Retinal pigment epithelial cell (primary cell): ENCODE data around the gene TMEM144.

Experiments
- DNase-seq: peaks from one replicate; pipeline ENCODE4 v3.0.0-alpha.2; 2010; ENCODE audit warnings: low read depth
- H3K4me3 ChIP-seq: 2 replicates; pipeline ENCODE4 v1.5.1; 2011; ENCODE audit warnings: mild to moderate bottlenecking, low read length, control low read depth, moderate library complexity
- CTCF ChIP-seq: conservative IDR thresholded peaks from 2 replicates; pipeline ENCODE4 v1.5.1; 2011; ENCODE audit warnings: low read depth, low read length, control low read depth, inconsistent platforms

TMEM144 gene

DNA sequence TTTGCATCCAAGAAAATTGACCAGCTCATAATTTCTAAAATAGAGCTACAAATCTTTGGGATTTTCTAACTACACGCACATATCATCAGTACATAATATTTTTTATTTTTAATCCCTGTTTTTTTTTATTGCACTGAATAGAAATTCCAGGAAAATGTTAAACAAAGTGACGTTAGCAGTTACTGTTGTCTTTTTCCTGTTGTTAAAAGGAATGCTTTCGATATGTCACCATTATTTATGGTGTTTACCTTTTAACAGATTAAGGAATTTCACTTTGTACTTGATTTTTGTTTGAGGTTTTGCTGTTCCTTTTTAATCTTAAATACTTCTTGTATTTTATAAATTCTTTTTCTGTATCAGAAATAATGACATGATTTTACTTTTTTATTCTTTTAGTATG lies 89.7 kb downstream of the TMEM144 start:
- H3K4me3 ChIP-seq, result no peak overlapping the region
- no peak for TF ChIP-seq CTCF

GRCh38 chr4:158302076-158302866 lies 92.0 kb downstream of the TMEM144 start:
- no peak overlapping the region for H3K4me3 ChIP-seq
- no peak for DNase-seq
- TF ChIP-seq CTCF, result no peak

More for the DNA sequence above, 89.7 kb downstream of the TMEM144 start:
- no peak for DNase-seq

DNA sequence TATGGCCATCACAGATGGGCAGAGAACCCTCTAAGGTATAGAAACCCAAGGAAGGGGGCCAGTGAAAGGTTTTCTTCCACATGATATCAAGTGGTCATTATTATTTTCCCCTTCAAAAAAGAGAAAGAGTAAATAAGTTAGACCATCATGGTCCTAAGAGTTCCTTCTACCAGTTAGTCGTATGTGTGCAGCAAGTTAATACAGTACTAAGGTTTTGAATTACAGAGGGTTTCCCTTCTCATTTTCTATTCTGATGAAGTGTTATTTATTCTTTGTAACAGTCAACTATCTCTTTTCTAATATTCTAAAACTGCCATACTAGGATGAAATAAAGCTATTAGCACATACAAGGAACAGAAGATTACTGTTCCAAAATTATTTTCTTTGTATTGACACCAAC lies 94.4 kb downstream of the TMEM144 start:
- H3K4me3 ChIP-seq, result no peak overlapping the region
- TF ChIP-seq CTCF, result no peak

More for the DNA sequence above, 94.4 kb downstream of the TMEM144 start:
- no peak for DNase-seq
